Adrenal gland (tissue), 12 donors: ENCODE measurements around the gene C10orf67. TPM values are rescaled to one million over a fixed set of nuclear protein-coding genes. Genes with fewer than 3 reads are reported as not detected.

Experiments
- DNase-seq, 7 donors: peaks; one replicate each; pipeline ENCODE4 v3.0.0-alpha.2; 2019 to 2020
- H3K27ac ChIP-seq, 5 donors: fragments of 200-600 bp; sonication (generic) in 4 of 5; 1 replicate in 3 of 5; 2 replicates in 2 of 5; pipeline versions ENCODE4 v1.5.1 to v1.8.0; 2016 to 2020; ENCODE audit warnings: mild to moderate bottlenecking in 1 of 5
- H3K27me3 ChIP-seq: fragments of 200-600 bp; 2 replicates; pipeline ENCODE4 v1.8.0; 2021
- H3K36me3 ChIP-seq, 2 donors: fragments of 200-600 bp; replicated peaks in 1 of 2; 1 replicate in 1 of 2; 2 replicates in 1 of 2; pipeline versions ENCODE4 v1.5.1 to v1.8.0; 2018 to 2022
- H3K4me1 ChIP-seq, 2 donors: fragments of 200-600 bp; replicated peaks in 1 of 2; 1 replicate in 1 of 2; 2 replicates in 1 of 2; pipeline versions ENCODE4 v1.5.1 to v1.8.0; 2018 to 2021
- H3K4me3 ChIP-seq, 4 donors: fragments of 200-600 bp; sonication (generic) in 3 of 4; one replicate each; pipeline ENCODE4 v1.5.1; 2016 to 2018
- H3K9me3 ChIP-seq, 3 donors: fragments of 200-600 bp; sonication (generic) in 1 of 3; replicated peaks in 1 of 3; 1 replicate in 2 of 3; 2 replicates in 1 of 3; pipeline versions ENCODE4 v1.5.1 to v1.8.0; 2016 to 2021
- CTCF ChIP-seq, 6 experiments: fragments of 450-650 bp in 4 of 6; fragments of 200-600 bp in 2 of 6; sonication (generic) in 1 of 6; IDR thresholded peaks; 1 replicate in 5 of 6; 2 replicates in 1 of 6; pipeline versions ENCODE4 v1.5.1 to v1.8.0; 2016 to 2021; ENCODE audit warnings: antibody characterized with exemption in 6 of 6, mild to moderate bottlenecking in 2 of 6, moderate library complexity in 1 of 6
- POLR2A ChIP-seq, 2 donors: fragments of 450-650 bp; IDR thresholded peaks; one replicate each; pipeline ENCODE4 v1.6.1; 2017; ENCODE audit warnings: antibody characterized with exemption in 2 of 2, mild to moderate bottlenecking in 2 of 2, moderate library complexity in 1 of 2
- WGBS, 4 donors: extraction: QIAGEN DNeasy Blood & Tissue Kit in 2 of 4; methylation state at CpG; one replicate each; pipeline versions ENCODE4 v1.1.5 to v1.1.7; 2013 to 2017; 5-methylcytosine and 5-hydroxymethylcytosine counted together
- intact Hi-C, 2 donors: fragments of 100-400 bp; cut with DNase I; formaldehyde crosslinking; loops; one replicate each; pipeline versions ENCODE4 v1.14.1 to v1.15.0; 2022 to 2023
- polyA plus RNA-seq, 3 donors: library from polyadenylated mRNA; stranded (reverse); fragments of 200-250 nt in 2 of 3; fragments of 350-450 nt in 1 of 3; fragmentation: Illumina TruSeq in 1 of 3; extraction: RNeasy Lipid Tissue Mini Kit (QIAGEN cat#74804) in 1 of 3; gene quantifications; one replicate each; pipeline ENCODE4 v1.2.3, GENCODE V29; 2013 to 2014
- total RNA-seq, 9 donors: library from RNA; depleted of rRNA in 4 of 9; stranded (reverse); fragments of >200 nt in 4 of 9; fragments of 120-200 nt in 1 of 9; fragmentation: NEBNext Ultra II Directional in 1 of 9; extraction: Animal tissue kit (Norgen Biotek cat#: 25700) in 1 of 9; gene quantifications; one replicate each; pipeline versions ENCODE4 v1.1.0 to v1.2.4, GENCODE V29; 2013 to 2023
- donor health status: healthy with polysubstance abuse.
- donor health status: Bipolar disorder and iron deficiency.
- donor health status: DM: yes; HTN: yes; CAD: no.
- donor health status: DM: no; HTN: no; CAD: no.
- donor health status: DM: no; HTN: no; CAD: no.
- donor health status: DM: yes; HTN: yes; CAD: no.

Gene C10orf67
- total and polyA plus RNA-seq, 12 donors = 0.03 to 0.50 (median 0.18) TPM; not detected in 6

- TF ChIP-seq POLR2A (IDR thresholded peaks at IDR 0.05) (no peak), CTCF (IDR thresholded peaks at IDR 0.05) (no peak)
- peaks cover 0 to 4% of the 10 kb centered on the region in 2 donors for H3K4me1 ChIP-seq
- intact Hi-C loops = no loop called here
- 1% methylated on average over 29 to 60 of the region's 60 CpGs; no CpG with 5 or more reads in 1 of the 4 donors for WGBS, 4 donors
- H3K9me3 ChIP-seq = no peaks in the 10 kb centered on the region
- no peak for DNase-seq
- no peak overlapping the region for H3K27ac ChIP-seq
- H3K4me3 ChIP-seq = no peak overlapping the region
- peaks cover 76% of the 10 kb centered on the region for H3K27me3 ChIP-seq
- H3K36me3 ChIP-seq = no peaks in the 10 kb centered on the region
Observed at GRCh38 chr10:23198940-23199767, 145.4 kb downstream of the C10orf67 start.

GRCh38 chr10:23198610-23198939 lies 146.0 kb downstream of the C10orf67 start:
- DNase-seq = no peak
- TF ChIP-seq CTCF (IDR thresholded peaks at IDR 0.05) = no peak
- TF ChIP-seq POLR2A (IDR thresholded peaks at IDR 0.05) = no peak
- no peaks in the 10 kb centered on the region for H3K9me3 ChIP-seq
- peaks cover 0 to 4% of the 10 kb centered on the region in 2 donors for H3K4me1 ChIP-seq
- H3K36me3 ChIP-seq = no peaks in the 10 kb centered on the region
- intact Hi-C loops = no loop called here
- no peak overlapping the region for H3K27ac ChIP-seq
- no peak overlapping the region for H3K4me3 ChIP-seq
- H3K27me3 ChIP-seq = peaks cover 76% of the 10 kb centered on the region
- 2 to 8% (median 3%) methylated on average over 8 to 13 of the region's 13 CpGs for WGBS, 4 donors

- TF ChIP-seq CTCF (IDR thresholded peaks at IDR 0.05) (no peak), POLR2A (IDR thresholded peaks at IDR 0.05) (no peak)
- intact Hi-C loops = no loop called here
- 6 to 13% (median 8%) methylated on average over 12 of the region's 12 CpGs for WGBS, 4 donors
- no peak for DNase-seq
- Histone ChIP-seq H3K27ac (no peak overlapping the region), H3K4me3 (no peak overlapping the region), H3K36me3 (no peaks in the 10 kb centered on the region), H3K4me1 (peaks cover 0 to 4% of the 10 kb centered on the region in 2 donors), H3K9me3 (no peaks in the 10 kb centered on the region), H3K27me3 (peaks cover 78% of the 10 kb centered on the region)
Observed at GRCh38 chr10:23197416-23197861, 147.2 kb downstream of the C10orf67 start.

GRCh38 chr10:23196915-23197314 lies 147.7 kb downstream of the C10orf67 start:
- TF ChIP-seq CTCF (IDR thresholded peaks at IDR 0.05) = no peak
- TF ChIP-seq POLR2A (IDR thresholded peaks at IDR 0.05) = no peak
- intact Hi-C loops = no loop called here
- peaks cover 83% of the 10 kb centered on the region for H3K27me3 ChIP-seq
- peaks cover 0 to 4% of the 10 kb centered on the region in 2 donors for H3K4me1 ChIP-seq
- H3K9me3 ChIP-seq = no peaks in the 10 kb centered on the region
- H3K27ac ChIP-seq = no peak overlapping the region
- no peak overlapping the region for H3K4me3 ChIP-seq
- no peak for DNase-seq
- H3K36me3 ChIP-seq = no peaks in the 10 kb centered on the region
- WGBS, 4 donors = 14 to 20% (median 18%) methylated on average over 3 of the region's 3 CpGs
